ENCODE results near the gene PTPRC. TPM values are rescaled to one million over a fixed set of nuclear protein-coding genes. Genes with fewer than 3 reads are reported as not detected.

PTPRC gene
- total RNA-seq, 1 donor from 2014 or later: not detected

- no peak for TF ChIP-seq CTCF (IDR thresholded peaks at IDR 0.05; ENCODE audit: unreplicated experiment)
- H3K27ac Mint-ChIP-seq (ENCODE audit: unreplicated experiment): no peak overlapping the region
- no peak overlapping the region for H3K4me3 Mint-ChIP-seq (ENCODE audit: unreplicated experiment)
- no peaks in the 10 kb centered on the region for H3K36me3 Mint-ChIP-seq (ENCODE audit: low read depth, unreplicated experiment)
- no peaks in the 10 kb centered on the region for H3K9me3 Mint-ChIP-seq (ENCODE audit: unreplicated experiment)
- no peaks in the 10 kb centered on the region for H3K4me1 Mint-ChIP-seq (ENCODE audit: unreplicated experiment)
- no peaks in the 10 kb centered on the region for H3K27me3 Mint-ChIP-seq (ENCODE audit: unreplicated experiment)
- no peak for DNase-seq (ENCODE audit: low spot score)
Observed at GRCh38 chr1:198632007-198632406, 6.8 kb upstream of the PTPRC start.

DNA sequence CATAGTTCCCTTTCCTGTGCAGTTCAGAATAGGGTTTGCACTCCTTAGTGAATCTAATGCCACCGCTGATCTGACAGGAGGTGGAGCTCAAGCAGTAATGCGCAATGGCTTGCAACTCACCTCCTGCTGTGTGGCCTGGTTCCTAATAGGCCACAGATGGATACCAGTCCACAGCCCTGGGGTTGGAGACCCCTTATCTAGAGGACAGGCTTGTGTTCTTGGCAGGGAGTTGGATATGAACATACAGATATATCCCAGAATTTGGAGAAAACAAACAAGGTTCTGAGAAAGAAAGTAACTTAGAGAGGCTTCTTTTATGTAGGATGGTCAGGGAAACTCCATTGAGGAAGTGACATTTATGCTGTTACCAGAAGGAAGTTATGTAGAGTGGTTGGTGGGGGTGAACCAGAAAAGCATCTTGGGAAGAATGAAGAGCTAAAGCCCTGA lies 5.1 kb upstream of the PTPRC start:
- Mint-ChIP-seq H3K4me1 (ENCODE audit: unreplicated experiment) (no peaks in the 10 kb centered on the region), H3K27ac (ENCODE audit: unreplicated experiment) (no peak overlapping the region)
- TF ChIP-seq CTCF (IDR thresholded peaks at IDR 0.05; ENCODE audit: unreplicated experiment): no peak

GRCh38 chr1:198635964-198636363 lies 2.9 kb upstream of the PTPRC start:
- H3K27ac Mint-ChIP-seq (ENCODE audit: unreplicated experiment): no peak overlapping the region
- no peak for DNase-seq (ENCODE audit: low spot score)
- TF ChIP-seq CTCF (IDR thresholded peaks at IDR 0.05; ENCODE audit: unreplicated experiment): no peak
- no peaks in the 10 kb centered on the region for H3K4me1 Mint-ChIP-seq (ENCODE audit: unreplicated experiment)
- H3K4me3 Mint-ChIP-seq (ENCODE audit: unreplicated experiment): no peak overlapping the region
- H3K9me3 Mint-ChIP-seq (ENCODE audit: unreplicated experiment): no peaks in the 10 kb centered on the region
- no peaks in the 10 kb centered on the region for H3K27me3 Mint-ChIP-seq (ENCODE audit: unreplicated experiment)
- H3K36me3 Mint-ChIP-seq (ENCODE audit: low read depth, unreplicated experiment): no peaks in the 10 kb centered on the region

More for the DNA sequence above, 5.1 kb upstream of the PTPRC start:
- no peak for DNase-seq (ENCODE audit: low spot score)
- no peaks in the 10 kb centered on the region for H3K27me3 Mint-ChIP-seq (ENCODE audit: unreplicated experiment)
- no peaks in the 10 kb centered on the region for H3K9me3 Mint-ChIP-seq (ENCODE audit: unreplicated experiment)
- H3K36me3 Mint-ChIP-seq (ENCODE audit: low read depth, unreplicated experiment): no peaks in the 10 kb centered on the region
- H3K4me3 Mint-ChIP-seq (ENCODE audit: unreplicated experiment): no peak overlapping the region

DNA sequence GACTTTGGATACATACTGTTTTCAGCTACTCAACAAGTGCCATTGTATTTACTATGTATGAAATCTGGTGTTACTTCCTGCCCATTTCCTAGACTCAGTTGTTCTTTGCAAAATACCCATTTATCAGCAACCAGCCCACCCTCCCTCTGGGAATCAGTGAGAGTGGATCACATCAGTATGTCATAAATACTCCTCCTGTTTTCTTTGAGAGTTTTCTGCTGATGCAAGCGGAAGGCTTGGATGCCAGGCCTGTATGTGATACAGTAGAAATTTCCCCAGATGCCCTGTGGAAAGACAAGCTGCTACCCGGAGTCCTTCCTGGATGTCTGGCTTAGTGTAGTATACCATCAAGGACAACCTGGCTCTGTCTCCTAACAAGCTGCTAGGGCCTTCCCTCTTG lies 2.4 kb upstream of the PTPRC start:
- Mint-ChIP-seq H3K9me3 (ENCODE audit: unreplicated experiment) (no peaks in the 10 kb centered on the region), H3K27me3 (ENCODE audit: unreplicated experiment) (no peaks in the 10 kb centered on the region), H3K4me3 (ENCODE audit: unreplicated experiment) (no peak overlapping the region), H3K4me1 (ENCODE audit: unreplicated experiment) (no peaks in the 10 kb centered on the region), H3K27ac (ENCODE audit: unreplicated experiment) (peak overlapping the region; percentile 38), H3K36me3 (ENCODE audit: low read depth, unreplicated experiment) (no peaks in the 10 kb centered on the region)
- no peak for TF ChIP-seq CTCF (IDR thresholded peaks at IDR 0.05; ENCODE audit: unreplicated experiment)
- no peak for DNase-seq (ENCODE audit: low spot score)

GRCh38 chr1:198637157-198637556 lies 1.7 kb upstream of the PTPRC start:
- Mint-ChIP-seq H3K27me3 (ENCODE audit: unreplicated experiment) (no peaks in the 10 kb centered on the region), H3K36me3 (ENCODE audit: low read depth, unreplicated experiment) (no peaks in the 10 kb centered on the region), H3K4me1 (ENCODE audit: unreplicated experiment) (no peaks in the 10 kb centered on the region), H3K4me3 (ENCODE audit: unreplicated experiment) (no peak overlapping the region), H3K9me3 (ENCODE audit: unreplicated experiment) (no peaks in the 10 kb centered on the region), H3K27ac (ENCODE audit: unreplicated experiment) (no peak overlapping the region)
- no peak for TF ChIP-seq CTCF (IDR thresholded peaks at IDR 0.05; ENCODE audit: unreplicated experiment)
- DNase-seq (ENCODE audit: low spot score): no peak
